HepG2 (cell line): ENCODE measurements around the gene SMIM11. TPM values are rescaled to one million over a fixed set of nuclear protein-coding genes. Genes with fewer than 3 reads are reported as not detected.
A peak's percentile ranks its signal among the peaks of the same experiment; 100 is the strongest.

ENCODE experiments used
- ATF1 ChIP-seq: IDR thresholded peaks from 2 replicates; pipeline ENCODE4 v1.6.1; 2016; ENCODE audit warnings: mild to moderate bottlenecking, control low read depth
- ATF3 ChIP-seq: sonication (generic); formaldehyde crosslinking; IDR thresholded peaks from 2 replicates; pipeline ENCODE4 v1.4.0; 2020; ENCODE audit warnings: missing genetic modification reagents
- ATM ChIP-seq: fragments of 450-650 bp; IDR thresholded peaks from 2 replicates; pipeline ENCODE4 v1.7.1; 2017; ENCODE audit warnings: mild to moderate bottlenecking, borderline replicate concordance
- CREB3 ChIP-seq: sonication (generic); formaldehyde crosslinking; IDR thresholded peaks from 2 replicates; pipeline ENCODE4 v1.5.0; 2020; ENCODE audit warnings: missing genetic modification reagents
- HNRNPLL ChIP-seq: fragments of 200-400 bp; formaldehyde crosslinking; IDR thresholded peaks from 2 replicates; pipeline ENCODE4 v1.6.1; 2017; ENCODE audit warnings: mild to moderate bottlenecking, low read depth, low read length; ENCODE audit not compliant: poor library complexity, severe bottlenecking
- KLF11 ChIP-seq: IDR thresholded peaks from 2 replicates; pipeline ENCODE4 v1.6.1; 2016; ENCODE audit warnings: missing compliant biosample characterization
- LCORL ChIP-seq, 2 experiments: fragments of 450-650 bp in 1 of 2; sonication (generic) in 1 of 2; formaldehyde crosslinking in 1 of 2; IDR thresholded peaks; 2 replicates each; pipeline versions ENCODE4 v1.5.0 to v1.6.1; 2017 to 2020; ENCODE audit warnings: antibody characterized with exemption in 1 of 2, missing genetic modification reagents in 1 of 2
- MEF2D ChIP-seq: sonication (generic); formaldehyde crosslinking; IDR thresholded peaks from 2 replicates; pipeline ENCODE4 v1.5.1; 2020; ENCODE audit warnings: mild to moderate bottlenecking, missing genetic modification reagents
- NFAT5 ChIP-seq: sonication (generic); formaldehyde crosslinking; IDR thresholded peaks from 2 replicates; pipeline ENCODE4 v1.4.0; 2020; ENCODE audit warnings: missing genetic modification reagents
- NFKB2 ChIP-seq: sonication (generic); formaldehyde crosslinking; IDR thresholded peaks from 2 replicates; pipeline ENCODE4 v1.4.0; 2020; ENCODE audit warnings: missing genetic modification reagents, borderline replicate concordance
- RNF2 ChIP-seq: fragments of 450-650 bp; conservative IDR thresholded peaks from 2 replicates; pipeline ENCODE4 v1.6.1; 2016; ENCODE audit warnings: low read depth
- SPEN ChIP-seq: sonication (generic); formaldehyde crosslinking; IDR thresholded peaks from 2 replicates; pipeline ENCODE4 v1.5.1; 2020; ENCODE audit warnings: low read depth, mild to moderate bottlenecking, missing genetic modification reagents
- WIZ ChIP-seq: sonication (generic); formaldehyde crosslinking; IDR thresholded peaks from 2 replicates; pipeline ENCODE4 v1.5.1; 2020; ENCODE audit warnings: mild to moderate bottlenecking, missing genetic modification reagents
- ZBTB8A ChIP-seq: sonication (generic); formaldehyde crosslinking; IDR thresholded peaks from 2 replicates; pipeline ENCODE4 v1.4.0; 2020; ENCODE audit warnings: mild to moderate bottlenecking, low read depth, missing genetic modification reagents, borderline replicate concordance
- ZC3H4 ChIP-seq: sonication (generic); formaldehyde crosslinking; IDR thresholded peaks from 2 replicates; pipeline ENCODE4 v1.4.0; 2020; ENCODE audit warnings: missing genetic modification reagents, borderline replicate concordance
- ZFP1 ChIP-seq: IDR thresholded peaks from 2 replicates; pipeline ENCODE4 v1.6.1; 2016
- ZNF362 ChIP-seq: sonication (generic); formaldehyde crosslinking; IDR thresholded peaks from 2 replicates; pipeline ENCODE4 v1.4.0; 2020; ENCODE audit warnings: missing genetic modification reagents, mild to moderate bottlenecking, borderline replicate concordance
- ZNF446 ChIP-seq: sonication (generic); formaldehyde crosslinking; IDR thresholded peaks from 2 replicates; pipeline ENCODE4 v1.5.0; 2020; ENCODE audit warnings: mild to moderate bottlenecking, missing genetic modification reagents
- ZNF569 ChIP-seq: sonication (generic); formaldehyde crosslinking; IDR thresholded peaks from 2 replicates; pipeline ENCODE4 v1.5.0; 2020; ENCODE audit warnings: mild to moderate bottlenecking, missing genetic modification reagents, moderate library complexity, borderline replicate concordance
- polyA plus RNA-seq, 8 experiments: library from polyadenylated mRNA; depleted of rRNA in 3 of 8; stranded (reverse) in 7 of 8; unstranded in 1 of 8; fragments of >200 nt; fragmentation: Illumina TruSeq in 4 of 8; extraction: Trizol in 4 of 8; gene quantifications; 2 replicates each; pipeline versions ENCODE4 v1.2.1 to v1.2.3, GENCODE V29; 2011 to 2016; ENCODE audit warnings: low read depth in 4 of 8, missing spikeins in 1 of 8, mixed read lengths in 1 of 8; ENCODE audit not compliant: insufficient read depth in 1 of 8
- total RNA-seq, 5 experiments: library from RNA; depleted of rRNA; stranded (reverse); fragments of >200 nt; fragmentation: Illumina TruSeq; extraction: Trizol; gene quantifications; 2 replicates each; pipeline ENCODE4 v1.2.3, GENCODE V29; 2016; ENCODE audit warnings: low read depth in 1 of 5

Gene SMIM11
- total and polyA plus RNA-seq, 2 of the 13 experiments (the other 11 are each of a cell fraction or from before 2014, with no cell fraction given) = 6.4 to 18.9 TPM

GRCh38 chr21:34351786-34352241 lies 23.5 kb upstream of the SMIM11 start (continued):
- no peak for TF ChIP-seq ZNF362 (CRISPR knock-in tag)
- TF ChIP-seq MEF2D (CRISPR knock-in tag) = no peak
- no peak for TF ChIP-seq RNF2
- TF ChIP-seq KLF11 (CRISPR knock-in tag) = no peak
- TF ChIP-seq ZFP1 (CRISPR knock-in tag) = no peak
- TF ChIP-seq ATF3 (CRISPR knock-in tag) = no peak
- no peak for TF ChIP-seq NFKB2 (CRISPR knock-in tag)
- no peak for TF ChIP-seq ATM
- no peak for TF ChIP-seq CREB3 (CRISPR knock-in tag)
- no peak for TF ChIP-seq ZBTB8A (CRISPR knock-in tag)
- no peak for TF ChIP-seq LCORL (IDR thresholded peaks at IDR 0.05)
- TF ChIP-seq LCORL (CRISPR knock-in tag; IDR thresholded peaks at IDR 0.05) = no peak
- 0 out of 2 replicates have a peak, but pooled peaks have one; percentile 29 for TF ChIP-seq ATF1
- TF ChIP-seq NFAT5 (CRISPR knock-in tag) = no peak
- TF ChIP-seq HNRNPLL = no peak
- TF ChIP-seq ZNF446 (CRISPR knock-in tag) = no peak
- TF ChIP-seq ZC3H4 (CRISPR knock-in tag) = no peak
- TF ChIP-seq ZNF569 = no peak
- no peak for TF ChIP-seq WIZ (CRISPR knock-in tag)
- TF ChIP-seq SPEN (CRISPR knock-in tag) = no peak
